A549 (cell line): ENCODE measurements around the gene ZNF536. TPM values are rescaled to one million over a fixed set of nuclear protein-coding genes. Genes with fewer than 3 reads are reported as not detected.

Source experiments
- ATAC-seq, 2 experiments: fragments of 200-7000 bp in 1 of 2; fragments of >200 bp in 1 of 2; cut with Nextera tagmentation in 1 of 2; cut with Tn5 transposase in 1 of 2; 3 replicates each; pipeline versions ENCODE4 v1.8.0 to v1.9.1; 2018 to 2020; ENCODE audit warnings: mild to moderate bottlenecking in 1 of 2, moderate library complexity in 1 of 2
- CTCF ChIA-PET: fragments of 300-600 bp; sonication (Branson Sonifier 250); formaldehyde crosslinking; extraction: SDS; loops from one replicate; lab custom pipeline; 2021; ENCODE audit warnings: antibody characterized with exemption, inconsistent platforms; lab: Yijun Ruan, JAX
- POLR2A ChIA-PET: fragments of 350-600 bp; formaldehyde crosslinking; extraction: SDS; loops from one replicate; lab custom pipeline; 2021; ENCODE audit warnings: antibody characterized with exemption, inconsistent platforms; lab: Yijun Ruan, JAX
- DNase-seq, 2 experiments: peaks; one replicate each; pipeline versions ENCODE4 v3.0.0 to v3.0.0-alpha.2; 2011 to 2016; ENCODE audit warnings: low read depth in 1 of 2, low spot score in 1 of 2
- FAIRE-seq: peaks from 2 replicates; lab custom pipeline; 2011; peaks lifted over from hg19 to GRCh38; lab: Jason Lieb, UNC
- H3K27ac ChIP-seq, 2 experiments: fragments of >200 bp; sonication (Bioruptor Twin); formaldehyde crosslinking; 3 replicates each; pipeline ENCODE4 v1.5.1; 2016 to 2017
- H3K4me1 ChIP-seq: fragments of >200 bp; sonication (Bioruptor Twin); formaldehyde crosslinking; 3 replicates; pipeline ENCODE4 v1.6.1; 2016
- H3K4me2 ChIP-seq: fragments of >200 bp; sonication (Bioruptor Twin); formaldehyde crosslinking; 3 replicates; pipeline ENCODE4 v1.6.1; 2016
- H3K4me3 ChIP-seq: fragments of >200 bp; sonication (Bioruptor Twin); formaldehyde crosslinking; 3 replicates; pipeline ENCODE4 v1.5.1; 2016
- H3K9me3 ChIP-seq: fragments of >200 bp; sonication (Bioruptor Twin); formaldehyde crosslinking; 3 replicates; pipeline ENCODE4 v1.6.1; 2016
- CHD4 ChIP-seq: fragments of 200-600 bp; sonication (generic); IDR thresholded peaks from 2 replicates; pipeline ENCODE4 v1.6.1; 2016; ENCODE audit warnings: antibody characterized with exemption, mild to moderate bottlenecking, borderline replicate concordance
- EHF ChIP-seq: fragments of 250-450 bp; sonication (Bioruptor Pico); IDR thresholded peaks from 2 replicates; pipeline ENCODE4 v1.5.0; 2020; ENCODE audit warnings: mild to moderate bottlenecking
- EHMT2 ChIP-seq: fragments of 200-600 bp; sonication (generic); IDR thresholded peaks from 2 replicates; pipeline ENCODE4 v1.6.1; 2016; ENCODE audit warnings: antibody characterized with exemption, low read depth, mild to moderate bottlenecking, moderate library complexity
- FOSB ChIP-seq: fragments of 250-450 bp; sonication (Bioruptor Pico); IDR thresholded peaks from 2 replicates; pipeline ENCODE4 v1.5.0; 2020; ENCODE audit warnings: mild to moderate bottlenecking, moderate library complexity
- FOXS1 ChIP-seq: fragments of 250-450 bp; sonication (Bioruptor Pico); IDR thresholded peaks from 2 replicates; pipeline ENCODE4 v1.5.0; 2020; ENCODE audit warnings: mild to moderate bottlenecking, moderate library complexity
- HDAC2 ChIP-seq: fragments of 200-600 bp; sonication (generic); IDR thresholded peaks from 2 replicates; pipeline ENCODE4 v1.6.1; 2016
- HES2 ChIP-seq: fragments of >200 bp; sonication (Bioruptor Twin); formaldehyde crosslinking; IDR thresholded peaks from 2 replicates; pipeline ENCODE4 v1.6.1; 2016
- HOXA7 ChIP-seq: fragments of 250-450 bp; sonication (Bioruptor Pico); IDR thresholded peaks from 2 replicates; pipeline ENCODE4 v1.5.0; 2020; ENCODE audit warnings: mild to moderate bottlenecking, moderate library complexity
- HOXB13 ChIP-seq: fragments of 250-450 bp; sonication (Bioruptor Pico); IDR thresholded peaks from 2 replicates; pipeline ENCODE4 v1.5.0; 2020; ENCODE audit warnings: low read depth, mild to moderate bottlenecking, moderate library complexity
- MAFK ChIP-seq: fragments of 450-650 bp; IDR thresholded peaks from 2 replicates; pipeline ENCODE4 v1.6.1; 2014; ENCODE audit not compliant: partially characterized antibody
- MAZ ChIP-seq: fragments of 150-350 bp; IDR thresholded peaks from 2 replicates; pipeline ENCODE4 v1.6.1; 2014; ENCODE audit warnings: antibody characterized with exemption, low read depth, low read length, borderline replicate concordance
- MYC ChIP-seq: IDR thresholded peaks from 2 replicates; pipeline ENCODE4 v1.6.1; 2012; ENCODE audit warnings: mild to moderate bottlenecking, inconsistent platforms, low read length, improper control_type of control experiment, borderline replicate concordance
- NFE2L2 ChIP-seq: fragments of 150-350 bp; conservative IDR thresholded peaks from 2 replicates; pipeline ENCODE4 v1.6.1; 2014; ENCODE audit warnings: low read length
- RARB ChIP-seq: fragments of 250-450 bp; sonication (Bioruptor Pico); IDR thresholded peaks from 2 replicates; pipeline ENCODE4 v1.8.0; 2021; ENCODE audit warnings: mild to moderate bottlenecking, moderate library complexity
- REST ChIP-seq: fragments of 200-600 bp; sonication (generic); IDR thresholded peaks from 2 replicates; pipeline ENCODE4 v1.6.1; 2016; ENCODE audit warnings: antibody characterized with exemption, mild to moderate bottlenecking, moderate library complexity
- TFCP2L1 ChIP-seq: fragments of 250-450 bp; sonication (Bioruptor Pico); IDR thresholded peaks from 2 replicates; pipeline ENCODE4 v1.5.0; 2021; ENCODE audit warnings: mild to moderate bottlenecking
- USF2 ChIP-seq: fragments of 450-650 bp; IDR thresholded peaks from 2 replicates; pipeline ENCODE4 v1.6.1; 2014; ENCODE audit warnings: antibody characterized with exemption
- ZC3H11A ChIP-seq: fragments of 450-650 bp; IDR thresholded peaks from 2 replicates; pipeline ENCODE4 v1.6.1; 2014; ENCODE audit warnings: antibody characterized with exemption, mild to moderate bottlenecking
- WGBS: methylation state at CpG from one replicate; pipeline ENCODE4 v1.1.6; 2017; ENCODE audit errors: missing lambda C conversion rate; 5-methylcytosine and 5-hydroxymethylcytosine counted together
- polyA plus RNA-seq, 4 experiments: library from polyadenylated mRNA; depleted of rRNA in 3 of 4; stranded (reverse); fragments of >200 nt; fragmentation: RNase III in 1 of 4; extraction: RNeasy Plus Mini Kit Qiagen cat#74134 plus additional on column Dnase treatment in 1 of 4; gene quantifications; 2 replicates in 3 of 4; 3 replicates in 1 of 4; pipeline ENCODE4 v1.2.3, GENCODE V29; 2011 to 2017
- TF ChIP-seq, protein P1 (sequence below): IDR thresholded peaks from 2 replicates; pipeline ENCODE4 v1.6.1; 2012

ZNF536 gene
- polyA plus RNA-seq, 2 of the 4 experiments (the other 2 are of a cell fraction) = not detected

- DNase-seq (no peak), FAIRE-seq (peak; percentile 96), ATAC-seq (no peak)
- POLR2A ChIA-PET = no interaction called here
- Histone ChIP-seq H3K4me2 (no peak overlapping the region), H3K4me3 (no peak overlapping the region), H3K27ac (no peak overlapping the region), H3K9me3 (no peaks in the 10 kb centered on the region; the same call in 2 of the 3 replicates), H3K4me1 (no peaks in the 10 kb centered on the region)
- CTCF ChIA-PET = interaction anchor here (0.8 to 1.3 kb wide), 2 partner anchors 10 to 22 kb away, joined by 3 to 6 read pairs; no protein-coding TSS in a partner anchor
- TF ChIP-seq FOXS1 (no peak), RARB (CRISPR knock-in tag) (no peak), HES2 (no peak), FOSB (CRISPR knock-in tag) (no peak), USF2 (no peak)
- 2% methylated on average over 9 of the region's 9 CpGs for WGBS
Observed at GRCh38 chr19:30448386-30449077, 76.3 kb downstream of the ZNF536 start.

DNA sequence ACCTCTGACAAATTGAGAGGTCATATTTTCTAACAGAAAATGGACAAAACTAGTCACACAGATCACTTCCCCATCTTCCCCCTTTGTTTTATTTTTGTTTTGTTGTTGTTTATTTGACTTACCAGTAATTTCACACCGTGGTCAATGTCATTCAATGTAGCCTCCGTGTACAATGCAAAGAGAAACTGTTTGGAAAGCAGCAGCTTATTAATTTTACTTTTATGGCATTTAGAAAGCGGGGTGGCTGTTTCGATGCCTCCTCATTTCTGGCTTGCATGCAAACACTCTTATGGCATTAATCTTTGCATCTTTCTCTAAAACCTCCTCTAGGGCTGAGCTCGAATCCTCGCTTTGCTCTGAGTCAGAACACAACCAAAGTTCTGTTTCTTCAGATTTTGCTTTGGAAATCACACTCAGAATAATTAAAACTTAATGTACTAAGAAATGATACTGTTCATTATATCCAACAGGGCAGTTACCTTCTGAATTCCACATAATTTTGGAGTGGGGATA lies 77.0 kb downstream of the ZNF536 start:
- no peak overlapping the region for H3K4me3 ChIP-seq
- no peaks in the 10 kb centered on the region; the same call in 2 of the 3 replicates for H3K9me3 ChIP-seq
- FAIRE-seq = no peak
- ChIA-PET POLR2A (no interaction called here), CTCF (interaction anchor here (0.8 to 1.3 kb wide), 2 partner anchors 10 to 21 kb away, joined by 3 to 6 read pairs; no protein-coding TSS in a partner anchor)
- no peak overlapping the region for H3K27ac ChIP-seq
- no peaks in the 10 kb centered on the region for H3K4me1 ChIP-seq
- 10% methylated on average over 6 of the region's 6 CpGs for WGBS
- TF ChIP-seq MAZ = no peak
- no peak for TF ChIP-seq MAFK
- TF ChIP-seq EHF (CRISPR knock-in tag) = no peak
- TF ChIP-seq EHMT2 = no peak
- TF ChIP-seq REST = no peak
- TF ChIP-seq HOXB13 (CRISPR knock-in tag) = no peak
- TF ChIP-seq, protein P1, sequence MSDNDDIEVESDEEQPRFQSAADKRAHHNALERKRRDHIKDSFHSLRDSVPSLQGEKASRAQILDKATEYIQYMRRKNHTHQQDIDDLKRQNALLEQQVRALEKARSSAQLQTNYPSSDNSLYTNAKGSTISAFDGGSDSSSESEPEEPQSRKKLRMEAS = no peak
- TF ChIP-seq USF2 = no peak
- TF ChIP-seq FOSB (CRISPR knock-in tag) = no peak
- TF ChIP-seq HOXA7 (CRISPR knock-in tag) = no peak
- TF ChIP-seq ZC3H11A = no peak
- TF ChIP-seq HDAC2 = no peak
- no peak for TF ChIP-seq CHD4
- TF ChIP-seq TFCP2L1 (CRISPR knock-in tag) = no peak
- no peak for TF ChIP-seq MYC
- TF ChIP-seq NFE2L2 = no peak
- TF ChIP-seq FOXS1 = no peak
- no peak overlapping the region for H3K4me2 ChIP-seq
- DNase-seq = no peak
- no peak for ATAC-seq
